Activated T-cell treated with anti-CD3 and anti-CD28 coated beads, Interleukin-2, amount 50 U/mL, for 72 hours (primary cell): ENCODE results near the gene MRPL33. TPM values are rescaled to one million over a fixed set of nuclear protein-coding genes. Genes with fewer than 3 reads are reported as not detected.

ENCODE experiments used
- ATAC-seq, 2 donors: fragments of 150-1000 bp; cut with Tn5 transposase; replicated peaks in 1 of 2; 2 replicates each; pipeline ENCODE4 v1.10.0; 2021; ENCODE audit warnings: moderate library complexity in 2 of 2, mild to moderate bottlenecking in 1 of 2
- DNase-seq, 2 donors: peaks; one replicate each; pipeline ENCODE4 v3.0.0; 2021 to 2022; ENCODE audit warnings: mixed read lengths in 1 of 2
- H3K27ac Mint-ChIP-seq: one replicate; pipeline ENCODE4 v1.8.0; 2022; ENCODE audit warnings: mild to moderate bottlenecking, moderate library complexity, mixed read lengths
- H3K27me3 Mint-ChIP-seq: one replicate; pipeline ENCODE4 v1.8.0; 2022; ENCODE audit warnings: low read depth, mixed read lengths
- H3K36me3 Mint-ChIP-seq, 2 donors: one replicate each; pipeline ENCODE4 v1.8.0; 2022; ENCODE audit warnings: mixed read lengths in 2 of 2, mild to moderate bottlenecking in 1 of 2; ENCODE audit not compliant: insufficient read depth in 2 of 2
- H3K4me1 Mint-ChIP-seq: one replicate; pipeline ENCODE4 v1.8.0; 2022; ENCODE audit warnings: low read depth, mixed read lengths
- H3K4me3 Mint-ChIP-seq, 2 donors: one replicate each; pipeline ENCODE4 v1.8.0; 2022; ENCODE audit warnings: mild to moderate bottlenecking in 2 of 2, mixed read lengths in 2 of 2, moderate library complexity in 2 of 2
- H3K9me3 Mint-ChIP-seq, 2 donors: one replicate each; pipeline ENCODE4 v1.8.0; 2022; ENCODE audit warnings: mixed read lengths in 2 of 2
- total RNA-seq, 2 donors: library from RNA; stranded (reverse); gene quantifications; one replicate each; pipeline ENCODE4 v1.2.3, GENCODE V29; 2022

Gene MRPL33
- total RNA-seq, 2 donors from 2014 or later: 61.3 to 68.1 TPM

- peak overlapping the region in 1 of 2 donors; percentile 42 for H3K4me3 Mint-ChIP-seq
Observed at GRCh38 chr2:27809761-27810241, 38.3 kb downstream of the MRPL33 start.

GRCh38 chr2:27810455-27810854 lies 38.9 kb downstream of the MRPL33 start:
- peaks cover 16% of the 10 kb centered on the region for H3K4me1 Mint-ChIP-seq
- H3K27ac Mint-ChIP-seq: peak overlapping the region; percentile 20
- H3K36me3 Mint-ChIP-seq: no peaks in the 10 kb centered on the region
- ATAC-seq (no peak), DNase-seq (no peak)
- peak overlapping the region in 1 of 2 donors; percentile 42 for H3K4me3 Mint-ChIP-seq
- no peaks in the 10 kb centered on the region for H3K9me3 Mint-ChIP-seq
- no peaks in the 10 kb centered on the region for H3K27me3 Mint-ChIP-seq

More at GRCh38 chr2:27809761-27810241, 38.3 kb downstream of the MRPL33 start:
- ATAC-seq (peak; percentile 44 to 75), DNase-seq (no peak)
- Mint-ChIP-seq H3K27ac (peak overlapping the region; percentile 20), H3K27me3 (no peaks in the 10 kb centered on the region), H3K4me1 (peaks cover 16% of the 10 kb centered on the region), H3K36me3 (no peaks in the 10 kb centered on the region), H3K9me3 (no peaks in the 10 kb centered on the region)

GRCh38 chr2:27811768-27812167 lies 40.2 kb downstream of the MRPL33 start:
- Mint-ChIP-seq H3K27ac (no peak overlapping the region), H3K9me3 (no peaks in the 10 kb centered on the region), H3K4me3 (no peak overlapping the region), H3K4me1 (peaks cover 16% of the 10 kb centered on the region), H3K36me3 (no peaks in the 10 kb centered on the region), H3K27me3 (no peaks in the 10 kb centered on the region)
- DNase-seq (no peak), ATAC-seq (no peak)

- peaks cover 0 to 2% of the 10 kb centered on the region in 2 donors for H3K9me3 Mint-ChIP-seq
- ATAC-seq (no peak), DNase-seq (no peak)
- no peaks in the 10 kb centered on the region for H3K27me3 Mint-ChIP-seq
- H3K36me3 Mint-ChIP-seq: peaks cover 0 to 5% of the 10 kb centered on the region in 2 donors
- peaks cover 4% of the 10 kb centered on the region for H3K4me1 Mint-ChIP-seq
- H3K27ac Mint-ChIP-seq: no peak overlapping the region
- H3K4me3 Mint-ChIP-seq: no peak overlapping the region
Observed at GRCh38 chr2:27814758-27815157, 43.2 kb downstream of the MRPL33 start.

- no peak for DNase-seq
- ATAC-seq: no peak
- Mint-ChIP-seq H3K36me3 (peaks cover 0 to 5% of the 10 kb centered on the region in 2 donors), H3K4me1 (no peaks in the 10 kb centered on the region), H3K9me3 (peaks cover 0 to 2% of the 10 kb centered on the region in 2 donors), H3K27ac (no peak overlapping the region), H3K4me3 (no peak overlapping the region), H3K27me3 (no peaks in the 10 kb centered on the region)
Observed at GRCh38 chr2:27815860-27816438, 44.4 kb downstream of the MRPL33 start.

GRCh38 chr2:27822049-27822448 lies 50.5 kb downstream of the MRPL33 start:
- Mint-ChIP-seq H3K27ac (no peak overlapping the region), H3K27me3 (no peaks in the 10 kb centered on the region), H3K4me3 (no peak overlapping the region), H3K4me1 (no peaks in the 10 kb centered on the region), H3K9me3 (peaks cover 1 to 4% of the 10 kb centered on the region in 2 donors), H3K36me3 (peaks cover 8% of the 10 kb centered on the region in 2 donors)
- ATAC-seq (no peak), DNase-seq (no peak)

GRCh38 chr2:27823135-27823534 lies 51.6 kb downstream of the MRPL33 start:
- DNase-seq: no peak
- Mint-ChIP-seq H3K9me3 (peaks cover 1 to 4% of the 10 kb centered on the region in 2 donors), H3K27ac (no peak overlapping the region), H3K27me3 (no peaks in the 10 kb centered on the region), H3K4me3 (no peak overlapping the region), H3K4me1 (no peaks in the 10 kb centered on the region), H3K36me3 (peaks cover 4 to 8% of the 10 kb centered on the region in 2 donors)
- no peak for ATAC-seq

GRCh38 chr2:27823569-27823968 lies 52.0 kb downstream of the MRPL33 start:
- DNase-seq (no peak), ATAC-seq (no peak)
- Mint-ChIP-seq H3K4me1 (no peaks in the 10 kb centered on the region), H3K4me3 (no peak overlapping the region), H3K27me3 (no peaks in the 10 kb centered on the region), H3K36me3 (peaks cover 3 to 8% of the 10 kb centered on the region in 2 donors), H3K9me3 (peaks cover 1 to 4% of the 10 kb centered on the region in 2 donors), H3K27ac (no peak overlapping the region)

- no peak for ATAC-seq
- Mint-ChIP-seq H3K4me3 (no peak overlapping the region), H3K9me3 (peaks cover 1% of the 10 kb centered on the region in 2 donors), H3K36me3 (peaks cover 3 to 8% of the 10 kb centered on the region in 2 donors), H3K27ac (no peak overlapping the region), H3K27me3 (no peaks in the 10 kb centered on the region), H3K4me1 (no peaks in the 10 kb centered on the region)
- DNase-seq: no peak
Observed at GRCh38 chr2:27824401-27824800, 52.9 kb downstream of the MRPL33 start.

GRCh38 chr2:27828305-27828704 lies 56.8 kb downstream of the MRPL33 start:
- peaks cover 1% of the 10 kb centered on the region in 2 donors for H3K9me3 Mint-ChIP-seq
- no peaks in the 10 kb centered on the region for H3K27me3 Mint-ChIP-seq
- H3K36me3 Mint-ChIP-seq: peaks cover 6 to 8% of the 10 kb centered on the region in 2 donors
- no peak overlapping the region for H3K4me3 Mint-ChIP-seq
- H3K27ac Mint-ChIP-seq: no peak overlapping the region
- H3K4me1 Mint-ChIP-seq: no peaks in the 10 kb centered on the region
- ATAC-seq: no peak
- no peak for DNase-seq

Other genes with a start within 250 kb of the MRPL33 start
- gene ZNF512, start 188.7 kb upstream of the MRPL33 start, total RNA-seq: 10 to 100 TPM; 23.2 to 26.8 TPM
- gene CCDC121, start 142.7 kb upstream of the MRPL33 start, total RNA-seq: under 1 TPM in 1 of 2 donors, not detected in 1; 0.28 TPM
- gene GPN1, start 142.7 kb upstream of the MRPL33 start, total RNA-seq: 10 to 100 TPM; 43.6 to 45.9 TPM
- gene SUPT7L, start 108.1 kb upstream of the MRPL33 start, total RNA-seq: 10 to 100 TPM; 45.0 to 48.9 TPM
- 10 to 100 TPM; 32.3 to 33.8 TPM for gene SLC4A1AP, start 107.8 kb upstream of the MRPL33 start, total RNA-seq
- gene RBKS, start 118.7 kb downstream of the MRPL33 start, total RNA-seq: 10 to 100 TPM in 1 of 2 donors, 1 to 10 TPM in 1; 5.8 to 11.5 TPM
- 10 to 100 TPM; 96.6 to 97.2 TPM for gene BABAM2, start 119.0 kb downstream of the MRPL33 start, total RNA-seq